Measurements from ENCODE around the gene ST8SIA6. TPM values are rescaled to one million over a fixed set of nuclear protein-coding genes. Genes with fewer than 3 reads are reported as not detected.

Gene ST8SIA6
- total RNA-seq, 1 experiment from 2014 or later, result not detected

- no peak overlapping the region for H3K4me3 ChIP-seq (ENCODE audit: low read depth, low read length, poor library complexity, severe bottlenecking)
- ChIA-PET CTCF (no interaction called here), POLR2A (ENCODE audit: low non-redundant PET) (interaction anchor here (0.7 kb wide), 1 partner anchor 15 kb away, joined by 4 read pairs; no protein-coding TSS in a partner anchor)
- H3K4me1 ChIP-seq (ENCODE audit: insufficient read depth, low read length, poor library complexity, severe bottlenecking), result no peaks in the 10 kb centered on the region
- intact Hi-C loops (cut with micrococcal nuclease; ENCODE audit: unreplicated experiment), result no loop called here
- H3K9me3 ChIP-seq (ENCODE audit: low read depth, low read length, poor library complexity, severe bottlenecking), result no peaks in the 10 kb centered on the region
- TF ChIP-seq CTCF (conservative IDR thresholded peaks at IDR 0.05; ENCODE audit: low read depth, low read length) (no peak), EZH2 (IDR thresholded peaks at IDR 0.05; ENCODE audit: borderline replicate concordance, low read depth, low read length, poor library complexity, severe bottlenecking) (no peak)
- BruUV-seq (replicated peaks), result no TSS peak
- no peak overlapping the region for H3K27ac ChIP-seq (ENCODE audit: low read depth, low read length, poor library complexity, severe bottlenecking)
- H3K27me3 ChIP-seq (replicated peaks; ENCODE audit: insufficient read depth, low read depth, low read length, poor library complexity), result peaks cover 23% of the 10 kb centered on the region
- H3K36me3 ChIP-seq (ENCODE audit: insufficient read depth, low read length, poor library complexity, severe bottlenecking), result no peaks in the 10 kb centered on the region
- DNase-seq (ENCODE audit: low spot score), result no peak
These were observed 147.3 kb downstream of the ST8SIA6 start for GRCh38 chr10:17307123-17307522.

GRCh38 chr10:17292375-17292774, 162.0 kb downstream of the ST8SIA6 start:
- BruUV-seq (replicated peaks), result no TSS peak
- no peak overlapping the region for H3K4me3 ChIP-seq (ENCODE audit: low read depth, low read length, poor library complexity, severe bottlenecking)
- H3K4me1 ChIP-seq (ENCODE audit: insufficient read depth, low read length, poor library complexity, severe bottlenecking), result no peaks in the 10 kb centered on the region
- peaks cover 37% of the 10 kb centered on the region for H3K27me3 ChIP-seq (replicated peaks; ENCODE audit: insufficient read depth, low read depth, low read length, poor library complexity)
- DNase-seq (ENCODE audit: low spot score), result no peak
- no peaks in the 10 kb centered on the region for H3K9me3 ChIP-seq (ENCODE audit: low read depth, low read length, poor library complexity, severe bottlenecking)
- H3K27ac ChIP-seq (ENCODE audit: low read depth, low read length, poor library complexity, severe bottlenecking), result no peak overlapping the region
- CTCF ChIA-PET, result no interaction called here
- intact Hi-C loops (cut with micrococcal nuclease; ENCODE audit: unreplicated experiment), result no loop called here
- no peak for TF ChIP-seq CTCF (conservative IDR thresholded peaks at IDR 0.05; ENCODE audit: low read depth, low read length)
- POLR2A ChIA-PET (ENCODE audit: low non-redundant PET), result no interaction called here
- no peaks in the 10 kb centered on the region for H3K36me3 ChIP-seq (ENCODE audit: insufficient read depth, low read length, poor library complexity, severe bottlenecking)

GRCh38 chr10:17290226-17290625, 164.2 kb downstream of the ST8SIA6 start:
- Histone ChIP-seq H3K27ac (ENCODE audit: low read depth, low read length, poor library complexity, severe bottlenecking) (no peak overlapping the region), H3K4me3 (ENCODE audit: low read depth, low read length, poor library complexity, severe bottlenecking) (no peak overlapping the region), H3K27me3 (replicated peaks; ENCODE audit: insufficient read depth, low read depth, low read length, poor library complexity) (peaks cover 52% of the 10 kb centered on the region), H3K9me3 (ENCODE audit: low read depth, low read length, poor library complexity, severe bottlenecking) (no peaks in the 10 kb centered on the region), H3K36me3 (ENCODE audit: insufficient read depth, low read length, poor library complexity, severe bottlenecking) (no peaks in the 10 kb centered on the region), H3K4me1 (ENCODE audit: insufficient read depth, low read length, poor library complexity, severe bottlenecking) (no peaks in the 10 kb centered on the region)
- intact Hi-C loops (cut with micrococcal nuclease; ENCODE audit: unreplicated experiment), result no loop called here
- POLR2A ChIA-PET (ENCODE audit: low non-redundant PET), result no interaction called here
- CTCF ChIA-PET, result interaction anchor here (1.5 kb wide), 1 partner anchor 86 kb away, joined by 3 read pairs; no protein-coding TSS in a partner anchor
- peak; percentile 34 for DNase-seq (ENCODE audit: low spot score)
- no peak for TF ChIP-seq EZH2 (IDR thresholded peaks at IDR 0.05; ENCODE audit: borderline replicate concordance, low read depth, low read length, poor library complexity, severe bottlenecking)
- peak; percentile 49; the same call in 1 of the 2 replicates for TF ChIP-seq CTCF (conservative IDR thresholded peaks at IDR 0.05; ENCODE audit: low read depth, low read length)
- no TSS peak for BruUV-seq (replicated peaks)

Data from A673 (cell line).